Activated T-helper 2 cell treated with anti-CD3 and anti-CD28 coated beads, Interferon-gamma antibody, Interleukin-2, Interleukin-4, amounts not matched to agents 10 μg/mL and 5 μg/mL and 100 μg/mL, durations not matched to agents 14 hours and 24 hours and 36 hours (primary cell): ENCODE results near the gene ADA. TPM values are rescaled to one million over a fixed set of nuclear protein-coding genes. Genes with fewer than 3 reads are reported as not detected.
"Not testable (repeated sequence)": the region's sequence is repeated elsewhere in the genome, so short reads cannot be mapped to it uniquely, and the experiment has no call there.

Experiments used
- DNase-seq: peaks from one replicate; pipeline ENCODE4 v3.0.0; 2021; ENCODE audit warnings: low spot score
- H3K27ac Mint-ChIP-seq: one replicate; pipeline ENCODE4 v1.8.0; 2021; ENCODE audit warnings: mixed read lengths
- H3K27me3 Mint-ChIP-seq: one replicate; pipeline ENCODE4 v1.8.0; 2021; ENCODE audit warnings: low read depth, mixed read lengths
- H3K36me3 Mint-ChIP-seq: one replicate; pipeline ENCODE4 v1.8.0; 2021; ENCODE audit warnings: low read depth, mixed read lengths
- H3K4me1 Mint-ChIP-seq: one replicate; pipeline ENCODE4 v1.8.0; 2021; ENCODE audit warnings: low read depth, mixed read lengths
- H3K4me3 Mint-ChIP-seq: one replicate; pipeline ENCODE4 v1.8.0; 2021; ENCODE audit warnings: low read depth, mild to moderate bottlenecking, moderate library complexity, mixed read lengths
- H3K9me3 Mint-ChIP-seq: one replicate; pipeline ENCODE4 v1.8.0; 2021; ENCODE audit warnings: mixed read lengths
- intact Hi-C: fragments of 100-400 bp; cut with micrococcal nuclease; formaldehyde crosslinking; loops from one replicate; pipeline ENCODE4 v1.15.1; 2023
- total RNA-seq: library from RNA; stranded (reverse); gene quantifications from 2 replicates; pipeline ENCODE4 v1.2.3, GENCODE V29; 2022

The ADA gene
- total RNA-seq, 1 donor from 2014 or later, result 33.3 TPM

DNA sequence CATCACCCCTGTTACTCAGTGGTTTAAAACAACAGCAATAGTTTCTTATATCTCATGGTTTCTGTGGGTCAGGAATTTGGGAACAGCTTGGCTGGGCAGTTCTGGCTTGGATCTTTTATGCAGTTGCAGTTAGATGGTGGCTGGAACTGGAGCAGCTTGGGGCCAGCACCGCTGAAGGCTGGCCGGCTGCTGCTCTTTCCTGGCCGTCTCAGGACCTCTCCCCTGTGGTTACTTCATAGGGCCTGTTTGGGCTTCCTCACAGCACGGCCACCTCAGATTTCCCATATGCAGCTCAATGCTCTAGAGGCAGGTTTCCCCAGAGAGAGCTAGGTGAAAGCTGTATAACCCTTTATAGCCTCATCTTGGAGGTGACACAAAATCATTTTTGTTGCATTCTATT is 53.6 kb downstream of the ADA start:
- Mint-ChIP-seq H3K4me1 (peaks cover 12% of the 10 kb centered on the region), H3K27me3 (no peaks in the 10 kb centered on the region), H3K4me3 (no peak overlapping the region), H3K36me3 (no peaks in the 10 kb centered on the region), H3K27ac (peak overlapping the region; percentile 78), H3K9me3 (no peaks in the 10 kb centered on the region)
- DNase-seq, result no peak
- intact Hi-C loops, result no loop called here

DNA sequence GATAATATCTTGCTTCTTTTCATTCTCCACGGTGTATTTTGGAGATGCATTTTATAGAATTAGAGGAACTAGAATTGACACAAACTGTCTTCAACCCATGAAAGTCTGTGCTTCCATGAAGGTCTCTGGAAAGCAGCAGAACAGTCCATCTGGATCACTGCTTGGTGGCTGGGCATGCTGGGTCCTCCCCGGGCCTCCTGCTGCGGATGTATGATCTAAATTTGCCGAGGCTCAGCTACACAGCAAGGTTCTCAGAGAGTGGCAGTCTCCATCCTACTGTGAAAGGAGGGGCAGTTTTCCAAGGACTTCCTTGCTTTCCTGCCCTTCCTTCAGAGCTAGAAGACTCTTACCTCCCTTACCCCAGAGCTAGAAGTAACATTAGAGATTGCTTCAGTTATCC is 54.0 kb downstream of the ADA start:
- H3K9me3 Mint-ChIP-seq, result no peaks in the 10 kb centered on the region
- no peak overlapping the region for H3K27ac Mint-ChIP-seq
- no peak overlapping the region for H3K4me3 Mint-ChIP-seq
- H3K36me3 Mint-ChIP-seq, result no peaks in the 10 kb centered on the region
- no peak for DNase-seq
- H3K27me3 Mint-ChIP-seq, result no peaks in the 10 kb centered on the region
- intact Hi-C loops, result no loop called here
- H3K4me1 Mint-ChIP-seq, result peaks cover 12% of the 10 kb centered on the region

DNA sequence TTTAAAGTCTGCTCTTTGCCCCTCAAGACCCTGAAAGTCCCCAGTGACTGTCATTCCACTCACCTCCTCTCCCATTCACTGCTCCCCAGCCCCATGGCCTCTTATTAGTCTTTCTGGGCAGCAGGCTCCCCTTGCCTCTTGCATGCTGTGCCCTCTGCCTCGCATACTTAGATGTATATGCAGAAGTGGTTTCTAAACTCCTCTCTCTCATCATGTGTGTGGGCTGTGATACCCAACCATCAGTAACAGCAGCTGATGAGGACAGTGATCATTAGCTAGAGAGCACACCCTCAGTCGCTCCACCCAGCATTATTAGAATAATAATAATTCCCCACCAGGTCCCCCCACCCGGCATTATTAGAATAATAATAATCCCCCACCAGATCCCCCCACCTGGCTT is 54.6 kb downstream of the ADA start:
- DNase-seq, result no peak
- no peak overlapping the region for H3K4me3 Mint-ChIP-seq
- no peaks in the 10 kb centered on the region for H3K27me3 Mint-ChIP-seq
- H3K4me1 Mint-ChIP-seq, result peaks cover 10% of the 10 kb centered on the region
- H3K27ac Mint-ChIP-seq, result no peak overlapping the region
- H3K9me3 Mint-ChIP-seq, result no peaks in the 10 kb centered on the region
- intact Hi-C loops, result no loop called here
- no peaks in the 10 kb centered on the region for H3K36me3 Mint-ChIP-seq

DNA sequence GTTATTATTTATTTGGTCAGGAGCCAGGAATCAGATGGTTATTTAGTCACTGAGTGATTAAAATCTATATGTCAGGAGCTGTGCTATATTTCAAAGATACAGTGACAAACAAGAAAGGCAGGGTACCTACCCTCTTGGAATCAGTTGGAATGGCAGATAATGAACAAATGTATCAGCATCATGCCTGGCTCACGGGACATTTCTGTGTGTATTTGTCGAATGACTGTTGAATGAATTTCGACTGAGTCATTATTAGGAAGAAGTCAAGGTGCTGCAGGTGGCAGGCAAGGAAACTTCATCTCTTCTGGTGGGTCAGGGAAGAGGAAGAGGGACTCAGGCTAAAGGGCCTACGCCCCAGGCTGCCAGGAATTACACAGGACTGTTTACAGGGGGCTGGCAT is 55.5 kb downstream of the ADA start:
- no peak for DNase-seq
- no peaks in the 10 kb centered on the region for H3K36me3 Mint-ChIP-seq
- H3K4me1 Mint-ChIP-seq, result peaks cover 10% of the 10 kb centered on the region
- intact Hi-C loops, result no loop called here
- no peaks in the 10 kb centered on the region for H3K27me3 Mint-ChIP-seq
- H3K4me3 Mint-ChIP-seq, result no peak overlapping the region
- no peak overlapping the region for H3K27ac Mint-ChIP-seq
- H3K9me3 Mint-ChIP-seq, result no peaks in the 10 kb centered on the region

DNA sequence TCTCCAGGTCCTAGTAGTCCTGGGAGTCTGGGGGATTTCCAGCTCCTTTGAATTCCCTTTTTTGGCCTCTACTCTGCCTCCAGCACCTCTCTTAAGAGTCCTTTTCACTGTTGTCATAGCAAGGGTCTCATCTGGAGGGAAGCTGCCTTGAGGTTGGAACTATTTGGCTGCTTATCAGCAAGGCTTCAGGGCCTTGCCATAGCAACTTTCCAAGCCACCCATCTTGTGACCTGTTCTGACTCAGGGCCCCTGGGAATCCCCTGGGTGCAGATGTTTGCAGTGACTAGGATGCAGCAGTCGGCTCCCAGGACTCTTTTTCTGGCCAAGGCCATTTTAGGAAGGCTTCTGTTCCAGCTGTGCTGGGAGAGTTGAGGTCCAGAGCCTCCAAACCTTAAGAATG is 56.8 kb downstream of the ADA start:
- H3K36me3 Mint-ChIP-seq, result no peaks in the 10 kb centered on the region
- intact Hi-C loops, result no loop called here
- H3K27ac Mint-ChIP-seq, result no peak overlapping the region
- no peak overlapping the region for H3K4me3 Mint-ChIP-seq
- peaks cover 10% of the 10 kb centered on the region for H3K4me1 Mint-ChIP-seq
- no peaks in the 10 kb centered on the region for H3K27me3 Mint-ChIP-seq
- no peak for DNase-seq
- H3K9me3 Mint-ChIP-seq, result no peaks in the 10 kb centered on the region

DNA sequence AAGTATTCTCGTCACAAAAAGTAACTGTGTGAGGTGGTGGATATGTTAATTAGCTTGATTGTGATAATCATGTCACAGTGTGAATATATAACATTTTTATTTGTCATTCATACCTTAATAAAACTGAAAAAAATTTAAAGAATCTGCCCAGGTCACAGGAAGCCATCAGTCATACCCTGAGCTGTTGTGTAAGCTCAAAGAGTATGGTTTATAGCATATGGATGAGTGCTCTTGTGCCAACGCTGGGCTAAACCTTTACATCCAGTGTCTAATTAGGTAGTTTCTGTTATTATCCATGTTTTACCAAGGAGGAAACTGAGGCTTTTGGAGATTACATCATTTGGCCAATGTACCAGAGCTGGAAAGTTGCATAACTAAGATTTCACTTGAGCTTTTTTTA is 57.7 kb downstream of the ADA start:
- intact Hi-C loops, result no loop called here
- Mint-ChIP-seq H3K36me3 (no peaks in the 10 kb centered on the region), H3K4me3 (no peak overlapping the region), H3K27ac (no peak overlapping the region), H3K4me1 (peaks cover 10% of the 10 kb centered on the region), H3K9me3 (no peaks in the 10 kb centered on the region), H3K27me3 (no peaks in the 10 kb centered on the region)
- DNase-seq, result no peak

DNA sequence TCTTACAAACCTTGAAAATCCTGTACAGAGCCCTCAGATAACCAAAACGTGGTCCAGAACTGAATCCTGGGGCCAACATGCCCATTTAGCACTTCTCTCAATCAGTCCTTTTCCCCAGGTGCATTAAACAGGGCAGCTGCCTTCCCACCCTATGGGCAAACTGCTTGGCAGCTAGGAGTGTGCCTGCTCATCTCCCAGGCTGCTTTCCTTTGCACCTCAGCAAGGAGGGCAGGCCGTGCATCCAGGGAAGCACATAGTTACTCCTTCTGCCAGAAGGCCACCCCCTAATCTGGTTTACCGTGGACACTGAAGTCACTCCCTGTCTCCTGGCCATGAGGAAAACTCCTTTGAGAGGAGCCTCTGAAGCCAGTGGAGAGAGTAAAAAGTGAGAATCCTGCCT is 59.1 kb downstream of the ADA start:
- intact Hi-C loops, result no loop called here
- Mint-ChIP-seq H3K9me3 (no peaks in the 10 kb centered on the region), H3K4me1 (peaks cover 2% of the 10 kb centered on the region), H3K27me3 (no peaks in the 10 kb centered on the region), H3K36me3 (no peaks in the 10 kb centered on the region), H3K27ac (no peak overlapping the region), H3K4me3 (no peak overlapping the region)
- no peak for DNase-seq

DNA sequence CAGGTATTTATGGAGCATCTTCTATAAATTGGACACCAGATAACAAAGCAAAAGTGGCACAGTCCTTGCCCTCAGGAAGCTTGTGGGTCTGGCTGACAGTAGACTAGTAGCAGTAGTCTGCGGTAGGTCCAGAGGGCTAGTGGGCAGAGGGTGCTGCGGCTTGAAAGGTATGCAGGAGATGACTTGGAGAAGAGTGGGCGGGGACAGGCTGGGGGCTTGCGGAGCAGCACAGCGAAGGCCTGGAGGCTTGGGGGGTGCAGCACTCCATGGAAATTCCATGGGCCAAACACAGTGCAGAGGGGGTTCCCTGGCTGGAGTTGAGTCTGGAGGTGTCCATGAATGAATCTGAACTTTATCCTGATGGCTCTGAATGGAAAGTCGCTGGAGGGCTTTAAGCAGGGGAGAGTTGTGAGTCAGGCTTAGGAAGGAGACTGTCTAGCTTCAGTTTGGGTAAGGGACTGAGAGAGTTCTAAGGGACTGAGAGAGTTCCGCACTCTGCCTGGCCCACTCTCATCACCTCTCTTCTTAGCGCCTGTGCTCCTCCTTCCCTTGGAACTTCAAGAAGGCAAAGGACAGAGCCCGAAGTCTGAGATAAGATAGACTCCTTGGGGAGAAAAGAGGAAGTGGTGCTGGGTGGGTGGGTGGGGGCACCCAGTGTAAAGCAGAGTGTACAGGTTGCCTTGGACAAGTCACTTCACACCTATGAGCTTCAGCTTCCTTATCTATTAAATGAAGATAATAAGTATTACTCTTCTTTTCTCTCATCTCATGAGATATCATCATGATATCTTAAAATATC is 60.3 kb downstream of the ADA start:
- Mint-ChIP-seq H3K27ac (no peak overlapping the region), H3K27me3 (no peaks in the 10 kb centered on the region), H3K4me3 (no peak overlapping the region), H3K4me1 (peaks cover 3% of the 10 kb centered on the region), H3K9me3 (no peaks in the 10 kb centered on the region), H3K36me3 (no peaks in the 10 kb centered on the region)
- DNase-seq, result no peak
- intact Hi-C loops, result no loop called here

DNA sequence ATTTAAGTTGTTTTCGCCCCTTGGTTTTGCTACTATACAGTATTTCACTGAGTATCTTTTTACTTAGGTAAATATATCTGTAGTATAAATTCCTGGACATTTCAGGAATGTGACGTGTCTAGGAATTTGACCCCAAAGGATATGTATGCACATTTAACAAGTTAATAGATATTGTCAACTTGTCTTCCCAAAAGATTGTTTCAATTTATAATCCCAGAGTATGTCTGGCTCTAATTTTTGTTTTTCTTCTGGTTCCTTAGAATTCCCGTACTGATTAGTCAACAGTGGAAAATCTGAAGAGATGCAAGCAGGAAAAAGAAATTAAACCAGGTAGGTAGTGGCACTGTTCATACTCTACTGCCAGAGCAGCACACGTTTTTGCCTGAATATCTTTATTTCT is 62.0 kb downstream of the ADA start:
- Mint-ChIP-seq H3K4me1 (peaks cover 11% of the 10 kb centered on the region), H3K36me3 (no peaks in the 10 kb centered on the region), H3K9me3 (no peaks in the 10 kb centered on the region), H3K27me3 (no peaks in the 10 kb centered on the region), H3K4me3 (no peak overlapping the region), H3K27ac (no peak overlapping the region)
- intact Hi-C loops, result no loop called here
- DNase-seq, result no peak

DNA sequence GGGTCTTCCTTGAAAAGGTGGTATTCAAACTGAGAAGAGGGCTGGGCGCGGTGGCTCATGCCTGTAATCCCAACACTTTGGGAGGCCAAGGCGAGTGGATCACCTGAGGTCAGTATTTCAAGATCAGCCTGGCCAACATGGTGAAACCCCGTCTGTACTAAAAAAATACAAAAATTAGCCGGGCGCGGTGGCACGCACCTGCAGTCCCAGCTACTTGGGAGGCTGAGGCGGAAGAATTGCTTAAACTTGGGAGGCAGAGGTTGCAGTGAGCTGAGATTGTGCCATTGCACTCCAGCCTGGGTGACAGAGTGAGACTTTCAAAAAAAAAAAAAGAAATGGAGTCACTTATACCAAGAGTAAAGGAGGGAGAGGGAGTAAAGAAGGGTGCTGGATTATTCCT is 63.2 kb downstream of the ADA start:
- H3K4me3 Mint-ChIP-seq, H3K9me3 Mint-ChIP-seq, H3K27ac Mint-ChIP-seq, intact Hi-C loops, H3K27me3 Mint-ChIP-seq, H3K36me3 Mint-ChIP-seq, DNase-seq: not testable (repeated sequence)
- peaks cover 11% of the 10 kb centered on the region for H3K4me1 Mint-ChIP-seq

DNA sequence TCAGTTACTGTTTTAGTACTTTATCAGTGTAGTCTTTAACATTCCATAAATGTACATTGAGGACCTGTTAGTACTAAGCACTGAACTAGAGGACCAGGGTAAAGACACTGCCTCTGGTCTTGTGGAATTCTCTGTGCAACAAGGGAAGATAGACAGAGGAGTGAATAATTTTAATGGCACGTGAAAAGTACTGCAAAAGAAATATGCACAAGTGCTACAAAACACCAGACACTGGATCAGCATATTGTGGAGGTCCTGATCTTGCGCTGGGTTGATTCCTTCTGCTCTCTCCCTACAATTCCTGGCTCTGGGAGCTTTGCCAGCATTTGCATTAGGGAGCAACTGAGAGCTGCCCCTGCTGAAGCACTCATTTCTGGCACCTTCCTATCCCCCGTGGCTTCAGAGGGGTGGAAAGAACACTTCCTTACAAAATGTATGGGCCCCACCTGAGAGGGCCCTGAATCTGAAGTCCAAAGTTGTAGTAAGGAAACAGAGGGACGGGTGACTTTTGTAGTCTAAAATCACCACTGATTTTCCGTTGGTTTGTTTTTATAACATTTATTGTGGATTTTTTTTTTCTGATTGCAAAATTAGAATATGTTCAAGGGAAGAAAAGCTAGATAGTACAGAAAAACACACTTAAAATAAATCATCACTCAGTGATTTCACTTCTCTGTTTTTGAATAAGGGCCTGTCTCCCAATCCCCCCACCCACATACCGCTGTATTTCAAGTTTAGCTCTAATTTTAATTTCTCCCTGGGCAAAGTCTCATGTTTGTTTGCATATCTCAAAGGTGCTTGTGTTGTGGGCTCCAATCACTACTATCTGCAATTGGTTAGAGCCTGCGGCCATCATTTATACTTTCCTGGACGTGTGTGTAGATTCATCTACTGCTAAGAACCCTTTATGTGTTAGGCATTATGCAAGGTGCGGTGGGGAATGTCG is 64.2 kb downstream of the ADA start:
- Mint-ChIP-seq H3K4me3 (no peak overlapping the region), H3K36me3 (no peaks in the 10 kb centered on the region), H3K27ac (no peak overlapping the region), H3K4me1 (peaks cover 11% of the 10 kb centered on the region), H3K27me3 (no peaks in the 10 kb centered on the region), H3K9me3 (no peaks in the 10 kb centered on the region)
- intact Hi-C loops, result no loop called here
- DNase-seq, result no peak

DNA sequence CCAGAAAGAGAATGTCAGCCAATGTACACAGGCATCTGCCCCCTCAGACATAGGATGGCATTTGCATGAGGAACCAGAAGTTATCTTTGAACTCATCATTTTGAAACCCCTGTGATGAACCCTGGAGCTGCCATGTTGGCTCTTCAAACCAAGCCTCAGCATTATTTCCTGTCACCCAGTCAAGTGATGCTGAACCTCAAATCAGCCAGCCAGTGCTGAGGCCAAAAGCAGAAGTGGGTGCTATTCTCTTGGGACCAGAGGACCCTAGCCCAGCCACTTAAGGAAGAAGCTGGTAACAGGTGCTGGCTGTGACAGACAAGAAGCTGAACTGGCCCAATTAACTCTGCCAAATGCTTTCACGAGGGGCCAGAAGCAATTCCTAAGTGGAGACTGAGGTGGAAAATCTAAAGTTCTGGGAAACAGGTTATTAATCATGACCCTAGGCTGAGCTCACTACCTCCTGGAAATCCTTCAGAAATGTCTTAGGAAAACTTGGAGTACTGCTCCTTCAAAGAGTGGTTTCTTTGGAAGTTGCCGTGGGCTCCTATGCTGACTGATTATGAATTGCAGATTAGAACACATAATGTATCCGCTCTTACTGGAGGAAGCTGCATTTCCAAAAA is 65.1 kb downstream of the ADA start:
- Mint-ChIP-seq H3K36me3 (no peaks in the 10 kb centered on the region), H3K27me3 (peaks cover 2% of the 10 kb centered on the region), H3K4me1 (peaks cover 14% of the 10 kb centered on the region), H3K27ac (no peak overlapping the region), H3K4me3 (no peak overlapping the region), H3K9me3 (no peaks in the 10 kb centered on the region)
- intact Hi-C loops, result no loop called here
- DNase-seq, result no peak
